Cardiac muscle cell (in vitro differentiated cells and primary cell): ENCODE data around the gene CALCOCO1. TPM values are rescaled to one million over a fixed set of nuclear protein-coding genes. Genes with fewer than 3 reads are reported as not detected.

ENCODE experiments used
- DNase-seq, 2 donors: peaks; one replicate each; pipeline versions ENCODE4 v3.0.0 to v3.0.0-alpha.2; 2010 to 2017; ENCODE audit warnings: low read depth in 1 of 2, low spot score in 1 of 2
- H3K27ac ChIP-seq: fragments of 200-600 bp; sonication (generic); 2 replicates; pipeline ENCODE4 v1.5.1; 2016
- H3K27me3 ChIP-seq: fragments of 200-600 bp; sonication (generic); 2 replicates; pipeline ENCODE4 v1.6.0; 2016; ENCODE audit warnings: control low read depth
- H3K36me3 ChIP-seq: fragments of 200-600 bp; sonication (generic); 2 replicates; pipeline ENCODE4 v1.5.1; 2016; ENCODE audit warnings: control low read depth
- H3K4me1 ChIP-seq: fragments of 200-600 bp; sonication (generic); 2 replicates; pipeline ENCODE4 v1.8.1; 2017; ENCODE audit warnings: low read depth, mild to moderate bottlenecking, mixed run types
- H3K4me3 ChIP-seq: fragments of 200-600 bp; sonication (generic); 2 replicates; pipeline ENCODE4 v1.5.1; 2016; ENCODE audit warnings: mild to moderate bottlenecking
- H3K9me3 ChIP-seq: fragments of 200-600 bp; sonication (generic); 2 replicates; pipeline ENCODE4 v1.5.1; 2017; ENCODE audit warnings: low read depth, mild to moderate bottlenecking, control low read depth
- polyA plus RNA-seq: library from polyadenylated mRNA; unstranded; fragments of >200 nt; fragmentation: Nextera tagmentation; extraction: Ambion mirVana; gene quantifications from 2 replicates; pipeline ENCODE4 v1.2.1, GENCODE V29; 2016
- total RNA-seq: library from RNA; depleted of rRNA; stranded (reverse); fragments of >200 nt; gene quantifications from 2 replicates; pipeline ENCODE4 v1.2.3, GENCODE V29; 2016
- TF ChIP-seq, protein P1 (sequence below): IDR thresholded peaks from 2 replicates; pipeline ENCODE4 v1.5.1; 2012; ENCODE audit warnings: low read depth, mild to moderate bottlenecking, low read length

The CALCOCO1 gene
- total and polyA plus RNA-seq, 2 experiments from 2014 or later = 128 to 187 TPM

DNA sequence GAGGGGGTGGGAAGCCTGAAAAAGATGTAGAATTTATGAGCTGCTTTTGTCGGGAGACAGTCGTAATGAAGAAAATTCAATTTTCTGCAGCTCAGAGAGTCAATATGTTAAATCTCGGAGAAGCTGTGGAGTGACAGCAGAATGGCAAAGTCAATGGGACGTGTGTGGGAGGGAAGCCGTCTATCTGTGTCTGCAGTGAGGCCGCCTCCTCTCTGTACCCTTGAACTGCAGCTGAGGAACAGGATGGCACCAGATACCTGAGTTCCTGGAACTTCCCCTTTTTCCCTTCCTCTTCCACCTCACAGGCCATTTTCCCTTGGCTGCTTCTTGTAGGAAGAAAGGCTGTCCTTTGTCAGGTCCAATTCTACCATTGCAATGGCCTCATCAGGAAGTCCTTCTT, 9.3 kb upstream of the CALCOCO1 start:
- peaks cover 90% of the 10 kb centered on the region for H3K27me3 ChIP-seq
- no peak overlapping the region for H3K27ac ChIP-seq
- no peaks in the 10 kb centered on the region for H3K9me3 ChIP-seq
- no peak for DNase-seq
- no peak overlapping the region for H3K4me3 ChIP-seq
- peaks cover 4% of the 10 kb centered on the region for H3K4me1 ChIP-seq
- TF ChIP-seq, protein P1, sequence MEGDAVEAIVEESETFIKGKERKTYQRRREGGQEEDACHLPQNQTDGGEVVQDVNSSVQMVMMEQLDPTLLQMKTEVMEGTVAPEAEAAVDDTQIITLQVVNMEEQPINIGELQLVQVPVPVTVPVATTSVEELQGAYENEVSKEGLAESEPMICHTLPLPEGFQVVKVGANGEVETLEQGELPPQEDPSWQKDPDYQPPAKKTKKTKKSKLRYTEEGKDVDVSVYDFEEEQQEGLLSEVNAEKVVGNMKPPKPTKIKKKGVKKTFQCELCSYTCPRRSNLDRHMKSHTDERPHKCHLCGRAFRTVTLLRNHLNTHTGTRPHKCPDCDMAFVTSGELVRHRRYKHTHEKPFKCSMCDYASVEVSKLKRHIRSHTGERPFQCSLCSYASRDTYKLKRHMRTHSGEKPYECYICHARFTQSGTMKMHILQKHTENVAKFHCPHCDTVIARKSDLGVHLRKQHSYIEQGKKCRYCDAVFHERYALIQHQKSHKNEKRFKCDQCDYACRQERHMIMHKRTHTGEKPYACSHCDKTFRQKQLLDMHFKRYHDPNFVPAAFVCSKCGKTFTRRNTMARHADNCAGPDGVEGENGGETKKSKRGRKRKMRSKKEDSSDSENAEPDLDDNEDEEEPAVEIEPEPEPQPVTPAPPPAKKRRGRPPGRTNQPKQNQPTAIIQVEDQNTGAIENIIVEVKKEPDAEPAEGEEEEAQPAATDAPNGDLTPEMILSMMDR = no peak
- H3K36me3 ChIP-seq = no peaks in the 10 kb centered on the region

DNA sequence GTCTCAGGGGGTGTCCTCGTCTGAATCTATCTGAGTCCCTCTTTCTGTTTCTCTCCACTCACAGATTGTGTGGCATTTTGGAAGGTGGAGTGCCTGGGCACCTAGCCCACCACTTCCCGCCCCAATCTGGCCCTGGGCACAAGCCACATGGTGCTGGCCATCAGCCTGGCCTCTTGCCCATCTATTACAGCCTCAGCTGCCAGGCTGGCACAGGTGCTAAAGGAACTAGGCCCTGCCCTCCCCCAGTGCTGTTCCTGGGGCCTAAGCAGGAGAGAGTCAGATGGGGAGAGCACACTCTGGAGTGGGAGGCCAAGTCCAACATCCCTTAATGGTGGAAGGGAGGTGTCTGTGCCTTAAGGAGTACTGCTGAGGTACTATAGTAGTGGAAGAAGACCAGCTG, 8.3 kb upstream of the CALCOCO1 start:
- Histone ChIP-seq H3K36me3 (no peaks in the 10 kb centered on the region), H3K4me1 (peaks cover 4% of the 10 kb centered on the region), H3K27ac (no peak overlapping the region), H3K4me3 (no peak overlapping the region), H3K9me3 (no peaks in the 10 kb centered on the region), H3K27me3 (peaks cover 81% of the 10 kb centered on the region)
- TF ChIP-seq, protein P1 = no peak
- no peak for DNase-seq

DNA sequence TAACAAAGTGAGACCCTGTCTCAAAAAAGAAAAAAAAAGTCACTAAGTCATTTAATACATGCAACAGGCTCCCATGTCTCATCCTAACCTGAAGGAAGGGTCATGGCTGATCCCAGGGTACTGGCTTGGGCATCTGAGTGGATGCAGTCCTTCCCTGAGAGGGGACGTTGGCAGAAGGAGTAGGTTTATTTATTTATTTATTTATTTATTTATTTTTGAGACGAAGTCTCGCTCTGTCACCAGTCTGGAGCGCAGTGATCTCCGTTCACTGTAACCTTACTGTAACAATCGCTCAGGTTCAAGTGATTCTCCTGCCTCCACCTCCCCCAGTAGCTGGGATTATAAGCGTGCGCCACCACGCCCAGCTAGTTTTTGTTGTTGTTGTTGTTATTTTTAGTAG, 7.2 kb upstream of the CALCOCO1 start:
- Histone ChIP-seq H3K27me3 (peaks cover 70% of the 10 kb centered on the region), H3K9me3 (no peaks in the 10 kb centered on the region), H3K4me3 (no peak overlapping the region), H3K27ac (no peak overlapping the region), H3K4me1 (peaks cover 4% of the 10 kb centered on the region), H3K36me3 (no peaks in the 10 kb centered on the region)
- TF ChIP-seq, protein P1 = no peak
- no peak for DNase-seq

DNA sequence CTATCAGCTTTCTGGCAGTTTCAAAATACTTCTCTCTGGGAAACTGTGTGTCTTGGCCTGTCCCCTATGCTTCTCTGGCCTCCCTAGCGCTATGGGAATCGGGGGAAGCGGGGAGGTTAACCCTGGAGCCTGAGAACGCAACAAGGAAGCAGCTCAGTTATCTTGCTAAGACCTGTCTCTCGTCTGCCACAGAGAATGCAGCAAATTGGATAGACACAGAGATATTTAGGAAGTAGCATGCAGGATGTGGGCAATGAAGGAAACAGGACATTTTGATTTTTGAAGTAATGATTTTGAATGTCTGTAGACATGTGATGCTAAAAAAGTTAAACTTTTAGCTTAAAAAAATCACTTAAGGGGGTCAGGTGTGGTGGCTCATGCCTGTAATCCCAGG, 6.6 kb upstream of the CALCOCO1 start:
- no peaks in the 10 kb centered on the region for H3K9me3 ChIP-seq
- peaks cover 4% of the 10 kb centered on the region for H3K4me1 ChIP-seq
- DNase-seq = no peak
- no peak overlapping the region for H3K27ac ChIP-seq
- H3K4me3 ChIP-seq = no peak overlapping the region
- H3K36me3 ChIP-seq = no peaks in the 10 kb centered on the region
- H3K27me3 ChIP-seq = peaks cover 63% of the 10 kb centered on the region
- TF ChIP-seq, protein P1 = no peak

DNA sequence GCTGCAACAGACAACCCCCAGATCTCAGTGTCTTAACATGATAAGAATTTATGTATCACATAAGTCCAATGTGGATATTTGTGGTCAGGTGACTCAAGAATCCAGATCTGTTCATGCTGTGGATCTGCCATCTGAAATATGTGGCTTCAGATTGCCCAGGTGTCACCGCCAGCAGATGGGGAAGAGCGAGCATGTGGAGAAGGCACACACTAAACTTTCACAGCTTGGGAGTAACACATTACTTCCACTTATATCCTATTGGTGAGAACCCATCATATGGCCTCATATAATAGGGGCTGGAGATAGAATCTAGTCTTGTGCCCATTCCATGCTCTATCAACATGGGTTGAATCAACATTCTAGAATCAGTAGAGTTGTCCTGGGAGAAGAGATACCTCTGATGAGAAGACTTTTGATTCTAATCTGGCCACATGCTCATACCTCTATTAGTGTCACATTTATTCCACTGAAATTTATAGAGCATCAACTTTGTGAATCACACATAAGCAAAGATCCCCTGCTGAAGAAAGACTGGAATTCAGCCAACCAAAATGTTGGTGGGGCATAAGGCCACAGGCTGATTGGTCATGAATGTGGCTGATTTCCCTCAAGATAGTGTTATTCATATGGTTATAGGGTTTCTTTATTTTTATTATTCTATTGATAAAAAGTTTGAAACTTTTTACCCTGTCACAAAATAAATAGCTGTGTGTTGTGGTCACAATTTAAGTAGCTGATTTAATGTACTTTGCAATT, 6.0 kb upstream of the CALCOCO1 start:
- Histone ChIP-seq H3K4me1 (peaks cover 4% of the 10 kb centered on the region), H3K27ac (no peak overlapping the region), H3K9me3 (no peaks in the 10 kb centered on the region), H3K4me3 (no peak overlapping the region), H3K27me3 (peaks cover 58% of the 10 kb centered on the region), H3K36me3 (no peaks in the 10 kb centered on the region)
- no peak for DNase-seq
- TF ChIP-seq, protein P1 = no peak
